Transverse colon (tissue), 4 donors: ENCODE data around the gene KCNH1. TPM values are rescaled to one million over a fixed set of nuclear protein-coding genes. Genes with fewer than 3 reads are reported as not detected.
"Not testable (repeated sequence)": the region's sequence is repeated elsewhere in the genome, so short reads cannot be mapped to it uniquely, and the experiment has no call there.

Experiments
- DNase-seq: peaks from one replicate; pipeline ENCODE4 v3.0.0-alpha.2; 2019
- H3K27ac ChIP-seq, 4 donors: fragments of 200-600 bp; sonication (generic); 2 replicates each; pipeline ENCODE4 v1.5.1; 2016 to 2018; ENCODE audit warnings: inconsistent platforms in 4 of 4
- H3K27me3 ChIP-seq: fragments of 200-600 bp; sonication (generic); 2 replicates; pipeline ENCODE4 v1.5.1; 2017; ENCODE audit warnings: inconsistent platforms
- H3K36me3 ChIP-seq, 4 donors: fragments of 200-600 bp; sonication (generic); 2 replicates each; pipeline ENCODE4 v1.5.1; 2017 to 2019; ENCODE audit warnings: inconsistent platforms in 4 of 4
- H3K4me1 ChIP-seq, 4 donors: fragments of 200-600 bp; sonication (generic); 2 replicates each; pipeline ENCODE4 v1.5.1; 2017 to 2020; ENCODE audit warnings: inconsistent platforms in 4 of 4
- H3K4me3 ChIP-seq, 4 donors: fragments of 200-600 bp; sonication (generic); 1 replicate in 1 of 4; 2 replicates in 3 of 4; pipeline versions ENCODE4 v1.5.1 to v1.6.1; 2017 to 2019; ENCODE audit warnings: inconsistent platforms in 4 of 4
- H3K9me3 ChIP-seq, 2 donors: fragments of 200-600 bp; sonication (generic); 2 replicates each; pipeline ENCODE4 v1.5.1; 2017 to 2019; ENCODE audit warnings: inconsistent platforms in 2 of 2
- EP300 ChIP-seq: sonication (generic); formaldehyde crosslinking; IDR thresholded peaks from one replicate; pipeline ENCODE4 v1.6.1; 2017; ENCODE audit warnings: antibody characterized with exemption, low read depth
- POLR2A ChIP-seq: fragments of 450-650 bp; IDR thresholded peaks from one replicate; pipeline ENCODE4 v1.6.1; 2016; ENCODE audit warnings: antibody characterized with exemption, mild to moderate bottlenecking, moderate library complexity
- POLR2AphosphoS5 ChIP-seq, 3 donors: sonication (generic); formaldehyde crosslinking; IDR thresholded peaks; one replicate each; pipeline ENCODE4 v1.6.1; 2016; ENCODE audit warnings: antibody characterized with exemption in 3 of 3
- WGBS, 2 donors: methylation state at CpG; one replicate each; pipeline ENCODE4 v1.1.5; 2018; ENCODE audit warnings: low coverage in 1 of 2; 5-methylcytosine and 5-hydroxymethylcytosine counted together
- in situ Hi-C, 4 donors: fragments of 200-750 bp; cut with MboI; loops; one replicate each; pipeline versions ENCODE4 v1.15.0 to v1.15.1; 2017; ENCODE audit warnings: low sequenced_read_pairs in 3 of 4, low pct_ligation_motif_present in 1 of 4, low pct_unique_long_range_greater_than_20kb in 1 of 4
- intact Hi-C: fragments of 100-400 bp; cut with DNase I; formaldehyde crosslinking; loops from one replicate; pipeline ENCODE4 v1.15.1; 2023; ENCODE audit warnings: low total_unique reads
- total RNA-seq, 4 donors: library from RNA; depleted of rRNA; stranded (reverse); fragments of >200 nt; gene quantifications; one replicate each; pipeline ENCODE4 v1.1.0, GENCODE V29; 2016
- TF ChIP-seq, protein P1 (sequence below), 5 experiments: fragments of 200-600 bp in 3 of 5; fragments of 450-650 bp in 2 of 5; sonication (generic) in 3 of 5; IDR thresholded peaks; 1 replicate in 2 of 5; 2 replicates in 3 of 5; pipeline ENCODE4 v1.5.1; 2016 to 2017; ENCODE audit warnings: antibody characterized with exemption in 5 of 5, inconsistent platforms in 3 of 5, mild to moderate bottlenecking in 2 of 5, moderate library complexity in 1 of 5

KCNH1 gene
- total RNA-seq, 4 donors from 2014 or later = 0.55 to 9.4 (median 2.2) TPM

DNA sequence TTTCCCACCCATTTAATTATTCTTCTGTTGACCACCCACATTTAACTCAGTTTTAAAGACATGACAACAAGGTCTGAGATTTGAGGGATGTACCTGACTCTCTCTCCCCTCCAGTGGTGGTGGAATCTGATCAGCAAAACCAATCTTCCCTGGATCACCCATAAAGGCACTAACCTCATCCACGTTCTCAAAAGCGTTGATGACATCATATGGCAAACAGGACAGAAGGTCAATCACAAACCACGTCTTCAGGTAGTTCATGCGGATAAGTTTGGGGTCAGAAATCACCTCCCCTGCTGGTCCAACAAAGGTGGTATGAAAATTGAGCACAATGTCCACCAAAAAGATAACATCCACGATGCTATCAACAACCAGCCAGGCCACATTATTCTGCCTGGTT, 115.3 kb downstream of the KCNH1 start:
- 67% methylated on average over 1 to 5 of the region's 5 CpGs for WGBS, 2 donors
- no peak overlapping the region for H3K4me3 ChIP-seq
- no peak overlapping the region for H3K27ac ChIP-seq
- no peak for DNase-seq
- no peaks in the 10 kb centered on the region for H3K4me1 ChIP-seq
- H3K9me3 ChIP-seq = no peaks in the 10 kb centered on the region
- H3K27me3 ChIP-seq = no peaks in the 10 kb centered on the region
- TF ChIP-seq POLR2AphosphoS5 (IDR thresholded peaks at IDR 0.05) = no peak
- TF ChIP-seq, protein P1, sequence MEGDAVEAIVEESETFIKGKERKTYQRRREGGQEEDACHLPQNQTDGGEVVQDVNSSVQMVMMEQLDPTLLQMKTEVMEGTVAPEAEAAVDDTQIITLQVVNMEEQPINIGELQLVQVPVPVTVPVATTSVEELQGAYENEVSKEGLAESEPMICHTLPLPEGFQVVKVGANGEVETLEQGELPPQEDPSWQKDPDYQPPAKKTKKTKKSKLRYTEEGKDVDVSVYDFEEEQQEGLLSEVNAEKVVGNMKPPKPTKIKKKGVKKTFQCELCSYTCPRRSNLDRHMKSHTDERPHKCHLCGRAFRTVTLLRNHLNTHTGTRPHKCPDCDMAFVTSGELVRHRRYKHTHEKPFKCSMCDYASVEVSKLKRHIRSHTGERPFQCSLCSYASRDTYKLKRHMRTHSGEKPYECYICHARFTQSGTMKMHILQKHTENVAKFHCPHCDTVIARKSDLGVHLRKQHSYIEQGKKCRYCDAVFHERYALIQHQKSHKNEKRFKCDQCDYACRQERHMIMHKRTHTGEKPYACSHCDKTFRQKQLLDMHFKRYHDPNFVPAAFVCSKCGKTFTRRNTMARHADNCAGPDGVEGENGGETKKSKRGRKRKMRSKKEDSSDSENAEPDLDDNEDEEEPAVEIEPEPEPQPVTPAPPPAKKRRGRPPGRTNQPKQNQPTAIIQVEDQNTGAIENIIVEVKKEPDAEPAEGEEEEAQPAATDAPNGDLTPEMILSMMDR (IDR thresholded peaks at IDR 0.05) = no peak
- no peak for TF ChIP-seq POLR2A
- no peak for TF ChIP-seq EP300
- in situ Hi-C loops (no loop called here), intact Hi-C loops (loop anchor here (5.0 kb wide), 1 partner anchor 1381 kb away; no protein-coding TSS in a partner anchor)
- H3K36me3 ChIP-seq = no peaks in the 10 kb centered on the region

DNA sequence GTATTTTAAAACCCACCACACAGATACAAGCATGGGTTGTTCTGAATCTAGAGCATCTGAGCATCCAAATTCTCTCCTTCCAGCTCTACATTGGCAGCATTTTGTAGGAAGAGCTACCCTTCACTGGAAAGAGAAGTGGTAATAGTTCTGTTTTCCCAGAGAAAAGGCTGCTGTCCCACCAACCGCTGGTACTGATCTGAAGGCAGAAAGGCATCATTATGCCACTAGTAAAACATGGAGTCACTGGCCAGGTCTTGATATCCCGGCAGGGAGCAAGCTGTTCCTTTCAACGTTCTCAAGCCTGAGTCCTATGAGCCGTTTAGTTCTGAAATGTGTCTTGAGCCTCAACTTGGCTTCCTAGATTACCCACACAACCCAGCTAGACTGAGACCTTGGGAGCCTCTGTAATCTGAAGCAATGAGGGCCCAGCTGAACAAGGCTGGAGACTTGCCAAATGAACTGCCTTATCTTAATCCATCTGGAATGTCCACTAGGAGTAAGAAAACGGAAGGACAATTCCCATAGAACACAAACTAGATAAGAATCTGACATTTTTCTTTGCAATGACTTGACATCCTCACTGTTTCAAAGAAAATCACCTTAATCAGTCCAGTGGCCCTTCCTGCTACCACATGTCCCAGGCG, 116.8 kb downstream of the KCNH1 start:
- H3K36me3 ChIP-seq = no peaks in the 10 kb centered on the region
- no peak for TF ChIP-seq POLR2AphosphoS5 (IDR thresholded peaks at IDR 0.05)
- no peak for DNase-seq
- no peaks in the 10 kb centered on the region for H3K27me3 ChIP-seq
- in situ Hi-C loops = no loop called here
- 59 to 61% methylated on average over 2 to 6 of the region's 6 CpGs for WGBS, 2 donors
- H3K27ac ChIP-seq = no peak overlapping the region
- intact Hi-C loops = loop anchor here (5.0 kb wide), 1 partner anchor 1380 kb away; no protein-coding TSS in a partner anchor
- no peaks in the 10 kb centered on the region for H3K9me3 ChIP-seq
- no peak overlapping the region for H3K4me3 ChIP-seq
- no peaks in the 10 kb centered on the region for H3K4me1 ChIP-seq

DNA sequence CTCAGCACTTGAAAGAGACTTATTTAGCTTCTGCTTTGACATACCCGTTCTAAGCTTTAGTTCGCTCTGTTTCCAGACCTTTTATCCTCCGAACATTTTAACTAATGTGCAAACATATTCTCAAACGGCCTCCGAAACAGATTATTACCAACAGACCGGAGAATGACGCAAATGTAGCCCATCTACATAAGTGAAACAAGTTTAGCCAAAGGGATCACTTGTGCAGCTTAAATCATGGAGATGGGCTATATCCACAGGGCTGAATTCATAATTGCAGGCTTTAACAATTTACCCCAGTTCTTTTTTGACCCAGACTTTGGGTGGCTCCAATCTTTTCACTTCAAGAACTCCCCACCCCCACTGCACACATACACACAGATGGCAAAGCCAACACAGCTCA, 119.7 kb downstream of the KCNH1 start:
- in situ Hi-C loops (no loop called here), intact Hi-C loops (no loop called here)
- H3K9me3 ChIP-seq = no peaks in the 10 kb centered on the region
- TF ChIP-seq POLR2A (no peak), EP300 (no peak), POLR2AphosphoS5 (IDR thresholded peaks at IDR 0.05) (no peak)
- TF ChIP-seq, protein P1 (IDR thresholded peaks at IDR 0.05) = no peak
- H3K27me3 ChIP-seq = no peaks in the 10 kb centered on the region
- no peaks in the 10 kb centered on the region for H3K36me3 ChIP-seq
- no peaks in the 10 kb centered on the region for H3K4me1 ChIP-seq
- WGBS, 2 donors = 67 to 90% methylated on average over 7 of the region's 7 CpGs
- no peak overlapping the region for H3K4me3 ChIP-seq
- H3K27ac ChIP-seq = no peak overlapping the region
- DNase-seq = no peak

DNA sequence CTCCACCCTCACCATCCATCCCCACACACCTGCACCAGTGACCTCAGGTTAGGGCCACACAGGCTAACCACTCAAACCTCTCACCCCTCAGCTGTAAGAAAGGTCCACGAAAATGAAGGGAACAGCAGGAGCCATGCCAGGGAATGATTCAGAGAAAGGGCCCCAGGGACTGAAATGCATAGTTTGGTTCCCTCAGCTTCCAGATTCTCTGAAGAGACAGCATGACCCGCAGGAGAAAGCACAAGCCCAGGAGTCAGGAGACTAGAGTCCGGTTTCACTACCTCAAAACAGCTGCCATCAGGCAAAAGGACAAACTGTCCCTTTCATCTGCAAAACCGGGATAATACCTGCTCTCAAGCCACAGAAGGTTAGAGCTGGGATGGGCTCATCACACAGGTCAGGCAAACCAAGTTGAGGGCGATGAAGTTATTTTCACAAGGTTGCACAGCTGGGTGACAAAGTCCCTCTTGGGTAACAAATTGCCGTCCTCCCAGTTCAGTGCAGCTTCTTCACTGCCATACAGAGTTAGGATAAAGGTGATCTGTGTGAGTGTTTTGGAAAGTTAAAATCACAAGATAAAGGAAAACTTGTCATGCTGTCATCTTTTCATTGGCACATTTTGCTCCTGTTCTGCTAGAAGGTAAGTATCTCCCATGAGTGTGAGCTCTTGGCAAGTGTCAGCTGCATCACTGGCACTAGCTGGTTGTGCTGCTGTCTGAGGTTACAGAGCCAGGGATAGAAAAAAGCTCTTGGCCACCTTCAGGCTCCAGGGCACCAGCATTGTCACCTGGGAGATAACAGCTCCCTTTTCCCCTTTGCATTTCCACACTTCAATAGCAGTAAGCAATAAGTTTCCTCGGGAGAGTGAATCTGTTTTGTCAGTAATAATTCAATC, 120.4 kb downstream of the KCNH1 start:
- no peaks in the 10 kb centered on the region for H3K36me3 ChIP-seq
- H3K27me3 ChIP-seq = no peaks in the 10 kb centered on the region
- H3K9me3 ChIP-seq = no peaks in the 10 kb centered on the region
- H3K4me1 ChIP-seq = no peaks in the 10 kb centered on the region
- no peak for TF ChIP-seq POLR2AphosphoS5 (IDR thresholded peaks at IDR 0.05)
- TF ChIP-seq POLR2A = no peak
- TF ChIP-seq EP300 = no peak
- TF ChIP-seq, protein P1 (IDR thresholded peaks at IDR 0.05) = no peak
- no peak overlapping the region for H3K27ac ChIP-seq
- WGBS, 2 donors = 19 to 41% methylated on average over 4 to 7 of the region's 7 CpGs
- no peak overlapping the region for H3K4me3 ChIP-seq
- intact Hi-C loops = no loop called here
- no peak for DNase-seq
- in situ Hi-C loops = no loop called here

DNA sequence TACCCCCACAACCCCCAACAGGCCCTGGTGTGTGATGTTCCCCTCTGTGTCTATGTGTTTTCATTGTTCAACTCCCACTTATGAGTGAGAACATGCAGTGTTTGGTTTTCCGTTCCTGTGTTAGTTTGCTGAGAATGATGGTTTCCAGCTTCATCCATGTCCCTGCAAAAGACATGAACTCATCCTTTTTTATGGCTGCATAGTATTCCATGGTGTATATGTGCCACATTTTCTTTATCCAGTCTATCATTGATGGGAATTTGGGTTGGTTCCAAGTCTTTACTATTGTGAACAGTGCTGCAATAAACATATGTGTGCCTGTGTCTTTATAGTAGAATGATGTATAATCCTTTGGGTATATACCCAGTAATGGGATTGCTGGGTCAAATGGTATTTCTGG, 122.8 kb downstream of the KCNH1 start:
- H3K27ac ChIP-seq, DNase-seq, in situ Hi-C loops, H3K4me3 ChIP-seq, intact Hi-C loops, H3K9me3 ChIP-seq, H3K27me3 ChIP-seq, H3K4me1 ChIP-seq, H3K36me3 ChIP-seq: not testable (repeated sequence)
- WGBS, 2 donors = 60 to 100% methylated on average over 1 of the region's 1 CpG
